Dermis microvascular lymphatic vessel endothelial cell (primary cell): ENCODE data around the gene CD160. TPM values are rescaled to one million over a fixed set of nuclear protein-coding genes. Genes with fewer than 3 reads are reported as not detected.

Source experiments
- total RNA-seq: library from RNA; depleted of rRNA; stranded (reverse); fragments of >200 nt; gene quantifications from 2 replicates; pipeline ENCODE4 v1.2.1, GENCODE V29; 2014

Gene CD160
- total RNA-seq, 1 donor from 2014 or later = not detected

Other genes with a start within 250 kb of the CD160 start
- 17.3 and 17.5 TPM in 2 replicates for gene GPR89A, start 111.5 kb upstream of the CD160 start, total RNA-seq
- gene PDZK1, start 12.1 kb upstream of the CD160 start, total RNA-seq = 0.13 TPM in 1 of 2 replicates, not detected in the other
- gene RNF115, start 104.6 kb downstream of the CD160 start, total RNA-seq = 10.4 and 12.8 TPM in 2 replicates
- gene POLR3C, start 104.7 kb downstream of the CD160 start, total RNA-seq = 21.2 and 25.7 TPM in 2 replicates
- gene NUDT17, start 126.1 kb downstream of the CD160 start, total RNA-seq = 1.9 and 2.8 TPM in 2 replicates
- 4.5 and 6.4 TPM in 2 replicates for gene PIAS3, start 139.6 kb downstream of the CD160 start, total RNA-seq
- gene ANKRD35, start 166.4 kb downstream of the CD160 start, total RNA-seq = under 0.01 TPM in 2 replicates
- 1.6 and 4.9 TPM in 2 replicates for gene ITGA10, start 190.6 kb downstream of the CD160 start, total RNA-seq
- gene PEX11B, start 199.2 kb downstream of the CD160 start, total RNA-seq = 27.5 and 32.1 TPM in 2 replicates
- 60.6 and 82.2 TPM in 2 replicates for gene RBM8A, start 208.0 kb downstream of the CD160 start, total RNA-seq
- gene LIX1L, start 238.5 kb downstream of the CD160 start, total RNA-seq = 21.1 and 26.0 TPM in 2 replicates
- gene ANKRD34A, start 245.1 kb downstream of the CD160 start, total RNA-seq = under 0.01 TPM in 2 replicates
- 12.4 and 12.6 TPM in 2 replicates for gene POLR3GL, start 245.2 kb downstream of the CD160 start, total RNA-seq